ENCODE measurements around the gene FOSB. TPM values are rescaled to one million over a fixed set of nuclear protein-coding genes. Genes with fewer than 3 reads are reported as not detected.
A peak's percentile ranks its signal among the peaks of the same experiment; 100 is the strongest.

The FOSB gene
- total and polyA plus RNA-seq, 9 of the 15 experiments (the other 6 are each of a cell fraction or from before 2014, with no cell fraction given), result 0.11 to 2.7 (median 0.73) TPM

GRCh38 chr19:45492627-45493470, 25.1 kb downstream of the FOSB start (continued):
- TF ChIP-seq ZNF609 (CRISPR knock-in tag; IDR thresholded peaks at IDR 0.05; ENCODE audit: borderline replicate concordance) (no peak), CBX1 (IDR thresholded peaks at IDR 0.05; ENCODE audit: low read depth) (no peak; the same call in 1 of the 2 replicates), SIRT6 (IDR thresholded peaks at IDR 0.05; ENCODE audit: low read depth, low read length) (no peak), TCFL5 (CRISPR knock-in tag; conservative IDR thresholded peaks at IDR 0.05) (no peak), ZNF75A (CRISPR knock-in tag; IDR thresholded peaks at IDR 0.05) (no peak), TFAP4 (CRISPR knock-in tag; IDR thresholded peaks at IDR 0.05; ENCODE audit: borderline replicate concordance) (peak; percentile 97), CEBPG (CRISPR knock-in tag; IDR thresholded peaks at IDR 0.05) (no peak), CEBPG (tag; conservative IDR thresholded peaks at IDR 0.05 in 1 of 2, IDR thresholded peaks at IDR 0.05 in 1 of 2) (no peak), E4F1 (CRISPR knock-in tag; IDR thresholded peaks at IDR 0.05; ENCODE audit: borderline replicate concordance) (no peak), ZNF512 (tag; IDR thresholded peaks at IDR 0.05) (no peak), SREBF1 (IDR thresholded peaks at IDR 0.05; ENCODE audit: borderline replicate concordance, low read depth, low read length) (no peak), GTF3C2 (IDR thresholded peaks at IDR 0.05; ENCODE audit: borderline replicate concordance, extremely low read depth, insufficient read length) (no peak)
